Measurements from ENCODE around the gene EYS.
"Not testable (repeated sequence)": the region's sequence is repeated elsewhere in the genome, so short reads cannot be mapped to it uniquely, and the experiment has no call there.

Gene EYS

GRCh38 chr6:65631711-65632110 is 75.3 kb downstream of the EYS start:
- DNase-seq: no peak

GRCh38 chr6:65627434-65627999 is 79.5 kb downstream of the EYS start:
- not testable (repeated sequence) for DNase-seq

- no peak for DNase-seq
Observed at GRCh38 chr6:65627015-65627414, 80.0 kb downstream of the EYS start.

GRCh38 chr6:65623566-65623965 is 83.5 kb downstream of the EYS start:
- no peak for DNase-seq

GRCh38 chr6:65610746-65611145 is 96.3 kb downstream of the EYS start:
- DNase-seq: no peak

- DNase-seq: no peak
Observed at GRCh38 chr6:65595540-65595939, 111.5 kb downstream of the EYS start.

GRCh38 chr6:65570340-65570739 is 136.7 kb downstream of the EYS start:
- DNase-seq: no peak

- DNase-seq: no peak
Observed at GRCh38 chr6:65569505-65569904, 137.5 kb downstream of the EYS start.

- not testable (repeated sequence) for DNase-seq
Observed at GRCh38 chr6:65569056-65569455, 138.0 kb downstream of the EYS start.

GRCh38 chr6:65566117-65566516 is 140.9 kb downstream of the EYS start:
- DNase-seq: peak in 1 of 2 experiments; percentile 10

GRCh38 chr6:65558071-65558470 is 149.0 kb downstream of the EYS start:
- DNase-seq: no peak

GRCh38 chr6:65557224-65557623 is 149.8 kb downstream of the EYS start:
- no peak for DNase-seq

GRCh38 chr6:65546894-65547293 is 160.1 kb downstream of the EYS start:
- no peak for DNase-seq

GRCh38 chr6:65545920-65546319 is 161.1 kb downstream of the EYS start:
- DNase-seq: peak in 1 of 2 experiments; percentile 59

GRCh38 chr6:65538644-65539043 is 168.4 kb downstream of the EYS start:
- no peak for DNase-seq

- DNase-seq: peak in 1 of 2 experiments; percentile 48
Observed at GRCh38 chr6:65537600-65537999, 169.4 kb downstream of the EYS start.

GRCh38 chr6:65531533-65531932 is 175.5 kb downstream of the EYS start:
- DNase-seq: peak in 1 of 2 experiments; percentile 5

GRCh38 chr6:65524232-65524631 is 182.8 kb downstream of the EYS start:
- peak in 1 of 2 experiments; percentile 36 for DNase-seq

- no peak for DNase-seq
Observed at GRCh38 chr6:65505736-65506135, 201.3 kb downstream of the EYS start.

- no peak for DNase-seq
Observed at GRCh38 chr6:65501045-65501444, 206.0 kb downstream of the EYS start.

- DNase-seq: not testable (repeated sequence)
Observed at GRCh38 chr6:65483652-65484051, 223.4 kb downstream of the EYS start.

- DNase-seq: no peak
Observed at GRCh38 chr6:65469650-65470049, 237.4 kb downstream of the EYS start.

- no peak for DNase-seq
Observed at GRCh38 chr6:65468307-65468706, 238.7 kb downstream of the EYS start.

GRCh38 chr6:65461121-65461520 is 245.9 kb downstream of the EYS start:
- DNase-seq: no peak

GRCh38 chr6:65452333-65452732 is 254.7 kb downstream of the EYS start:
- no peak for DNase-seq

- DNase-seq: no peak
Observed at GRCh38 chr6:65450451-65450850, 256.6 kb downstream of the EYS start.

Measured in NCI-H524 (cell line).